Measurements from ENCODE around the gene TIMP3. TPM values are rescaled to one million over a fixed set of nuclear protein-coding genes. Genes with fewer than 3 reads are reported as not detected.

TIMP3 gene
- total RNA-seq, 2 donors from 2014 or later, result 149 to 280 TPM

DNA sequence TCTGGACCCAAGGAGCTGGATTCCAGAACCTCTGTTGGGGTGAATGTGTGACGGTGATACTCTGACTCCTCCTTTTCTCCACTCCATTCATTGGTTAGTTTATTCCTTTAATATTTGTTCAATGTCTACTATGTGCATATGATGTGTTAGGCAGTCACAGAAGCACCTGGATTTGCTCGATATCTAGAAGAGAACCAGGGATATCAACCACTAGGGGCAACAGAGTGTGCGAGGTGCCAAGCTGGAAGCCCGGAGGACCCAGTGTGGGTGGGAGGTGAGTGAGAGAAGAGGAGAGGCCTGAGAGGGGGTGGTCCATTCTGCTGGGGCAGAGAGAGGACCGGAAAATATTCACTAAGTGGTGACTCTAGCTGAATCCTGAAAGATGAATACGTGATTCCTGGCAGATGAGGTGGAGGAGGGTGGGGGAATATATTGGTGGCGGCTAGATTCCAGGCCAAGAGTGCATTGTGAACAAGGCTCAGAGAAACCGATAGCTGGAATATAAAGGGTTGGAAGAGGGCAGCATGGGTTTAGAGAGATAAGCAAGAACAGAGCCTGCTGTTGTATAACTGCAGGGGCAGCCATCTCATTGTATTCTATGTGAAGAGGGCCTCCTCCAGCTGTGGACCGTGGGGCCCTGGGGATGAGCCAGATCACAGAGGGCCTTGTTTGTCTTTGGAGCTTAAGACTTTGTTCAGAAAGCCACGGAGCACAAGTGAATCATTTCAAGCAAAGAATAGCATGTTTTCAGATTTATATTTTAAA, 6.9 kb upstream of the TIMP3 start:
- 66 to 68% methylated on average over 10 of the region's 10 CpGs for WGBS, 2 donors
- H3K9me3 ChIP-seq, result no peaks in the 10 kb centered on the region
- no peaks in the 10 kb centered on the region for H3K27me3 ChIP-seq
- intact Hi-C loops (cut with DNase I), result loop anchor here (5.0 kb wide), 1 partner anchor 132 kb away; no protein-coding TSS in a partner anchor
- TF ChIP-seq CTCF (IDR thresholded peaks at IDR 0.05) (no peak), POLR2A (IDR thresholded peaks at IDR 0.05) (no peak)
- no peak for DNase-seq
- no peak for ATAC-seq
- no peak overlapping the region for H3K27ac ChIP-seq
- H3K36me3 ChIP-seq (replicated peaks in 1 of 2; ENCODE audit: insufficient read depth in 1 of 2, low read depth in 2 of 2), result no peaks in the 10 kb centered on the region
- H3K4me3 ChIP-seq, result no peak overlapping the region
- H3K4me1 ChIP-seq, result peaks cover 3% of the 10 kb centered on the region

DNA sequence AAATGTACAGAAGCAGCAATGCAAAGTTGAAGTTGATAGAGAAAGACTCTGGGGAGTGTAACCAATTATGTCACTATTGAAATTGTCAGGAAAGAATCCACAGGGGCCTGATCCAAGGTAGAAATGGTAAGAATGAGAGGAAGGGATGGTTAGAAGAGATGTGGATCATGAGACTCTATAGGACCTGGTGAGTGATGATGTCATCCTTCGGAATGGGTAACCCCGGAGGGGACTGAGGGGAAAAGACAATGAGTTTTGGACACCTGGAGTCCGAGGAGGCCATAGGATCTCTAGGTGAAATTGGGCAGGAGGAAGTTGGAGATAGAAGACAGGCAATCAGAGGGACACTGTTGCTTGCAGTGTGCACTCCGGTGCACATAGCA, 6.3 kb upstream of the TIMP3 start:
- DNase-seq (no peak), ATAC-seq (no peak)
- 71 to 73% methylated on average over 4 of the region's 4 CpGs for WGBS, 2 donors
- Histone ChIP-seq H3K36me3 (replicated peaks in 1 of 2; ENCODE audit: insufficient read depth in 1 of 2, low read depth in 2 of 2) (no peaks in the 10 kb centered on the region), H3K9me3 (no peaks in the 10 kb centered on the region), H3K27ac (no peak overlapping the region), H3K4me1 (no peaks in the 10 kb centered on the region), H3K27me3 (no peaks in the 10 kb centered on the region), H3K4me3 (no peak overlapping the region)
- intact Hi-C loops (cut with DNase I), result loop anchor here (5.0 kb wide), 1 partner anchor 133 kb away; no protein-coding TSS in a partner anchor
- no peak for TF ChIP-seq CTCF (IDR thresholded peaks at IDR 0.05)
- TF ChIP-seq POLR2A (IDR thresholded peaks at IDR 0.05), result no peak

DNA sequence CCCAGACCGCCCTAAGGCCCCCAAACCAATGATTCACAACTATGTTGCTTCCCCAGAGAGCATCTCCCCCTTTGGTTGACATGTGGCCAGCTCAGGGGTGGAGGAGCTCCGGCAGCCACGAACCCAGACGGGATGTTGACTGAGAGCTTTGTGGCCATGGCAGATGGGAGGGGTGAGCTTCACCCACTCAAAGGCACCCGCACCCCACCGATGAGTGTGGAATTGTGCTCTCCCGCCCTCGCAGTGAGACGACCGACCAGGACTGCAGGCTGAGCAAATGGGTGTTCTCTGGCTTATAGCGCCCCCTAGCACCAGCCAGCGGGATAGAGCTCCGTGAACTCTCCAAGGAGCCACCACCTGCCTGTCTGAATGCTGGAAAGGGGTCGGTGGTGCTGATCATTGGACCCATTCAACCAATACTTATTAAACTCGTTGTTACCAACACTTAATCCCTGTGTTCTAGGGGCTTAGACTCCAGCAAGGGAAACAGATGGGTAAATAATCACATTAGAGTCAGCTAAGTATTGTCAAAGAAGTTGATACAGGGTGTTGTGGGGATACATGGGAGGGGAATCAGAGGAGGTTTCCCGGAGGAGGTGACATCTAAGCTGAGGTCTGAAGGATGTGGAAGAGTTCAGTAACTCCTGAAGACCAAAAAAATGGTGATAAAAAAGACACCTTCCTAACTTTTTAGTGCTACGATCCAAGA, 4.5 kb upstream of the TIMP3 start:
- Histone ChIP-seq H3K4me1 (peaks cover 9% of the 10 kb centered on the region), H3K27ac (no peak overlapping the region), H3K36me3 (replicated peaks in 1 of 2; ENCODE audit: insufficient read depth in 1 of 2, low read depth in 2 of 2) (no peaks in the 10 kb centered on the region), H3K27me3 (peaks cover 0 to 4% of the 10 kb centered on the region in 2 donors), H3K9me3 (no peaks in the 10 kb centered on the region), H3K4me3 (no peak overlapping the region)
- intact Hi-C loops (cut with DNase I), result loop anchor here (5.0 kb wide), 1 partner anchor 135 kb away; no protein-coding TSS in a partner anchor
- TF ChIP-seq CTCF (IDR thresholded peaks at IDR 0.05), result peak; percentile 65 to 89 (median 83)
- TF ChIP-seq POLR2A (IDR thresholded peaks at IDR 0.05), result no peak
- ATAC-seq (peak; percentile 66), DNase-seq (peak; percentile 62 to 72 (median 68))
- 10 to 15% methylated on average over 10 to 17 of the region's 17 CpGs for WGBS, 2 donors

- intact Hi-C loops (cut with DNase I), result loop anchor here (5.0 kb wide), 1 partner anchor 137 kb away; no protein-coding TSS in a partner anchor
- DNase-seq (no peak), ATAC-seq (no peak)
- H3K4me3 ChIP-seq, result no peak overlapping the region
- TF ChIP-seq POLR2A (IDR thresholded peaks at IDR 0.05), result no peak
- no peak for TF ChIP-seq CTCF (IDR thresholded peaks at IDR 0.05)
- H3K27me3 ChIP-seq, result peaks cover 0 to 12% of the 10 kb centered on the region in 2 donors
- H3K27ac ChIP-seq, result no peak overlapping the region
- no peaks in the 10 kb centered on the region for H3K9me3 ChIP-seq
- H3K4me1 ChIP-seq, result peaks cover 12% of the 10 kb centered on the region
- WGBS, 2 donors, result 78 to 80% methylated on average over 6 of the region's 6 CpGs
- no peaks in the 10 kb centered on the region for H3K36me3 ChIP-seq (replicated peaks in 1 of 2; ENCODE audit: insufficient read depth in 1 of 2, low read depth in 2 of 2)
Observed at GRCh38 chr22:32799496-32799895, 2.0 kb upstream of the TIMP3 start.

Measured in body of pancreas (tissue), 4 donors.